ENCODE results near the gene CGB8.

DNA sequence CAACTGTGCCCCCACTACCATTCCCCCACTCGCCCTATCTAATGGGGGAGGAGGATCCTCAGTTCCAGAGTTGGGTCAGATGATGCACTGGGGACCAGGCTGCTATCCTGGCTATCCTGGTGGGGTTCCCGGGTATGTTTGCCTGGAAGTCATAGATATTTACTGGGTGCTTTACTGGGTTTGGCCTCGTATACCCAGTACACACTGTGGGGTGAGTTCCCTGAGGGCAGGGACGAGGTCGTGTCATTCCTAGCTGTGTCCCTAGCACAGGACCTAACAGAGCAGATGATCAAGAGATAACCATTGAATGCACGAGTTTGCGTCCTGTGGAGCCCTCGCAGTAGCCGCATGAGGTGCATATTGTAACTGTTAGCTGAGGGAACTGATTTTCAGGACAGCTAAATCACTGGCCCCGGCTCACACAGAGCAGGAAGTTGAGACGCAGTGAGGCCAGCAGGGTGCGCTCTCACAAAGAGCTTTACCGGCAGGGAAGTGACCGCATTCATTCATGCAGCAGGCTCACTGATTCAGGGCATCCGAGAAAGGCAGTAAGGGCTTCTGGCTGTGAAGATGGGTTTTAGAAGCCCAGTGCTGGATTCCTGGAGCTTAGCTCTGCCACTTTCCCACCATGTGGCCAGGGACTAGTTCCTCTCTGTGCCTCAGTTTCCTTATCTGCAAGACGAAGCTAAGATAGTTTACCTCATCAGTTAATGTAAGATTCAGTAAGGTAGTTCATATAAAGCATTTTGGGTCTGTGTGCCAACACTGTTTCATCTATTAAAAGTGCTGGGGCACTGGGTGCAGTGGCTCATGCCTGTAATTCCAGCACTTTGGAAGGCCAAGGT lies 49.2 kb downstream of the CGB8 start:
- no peak for TF ChIP-seq FOXK2 (IDR thresholded peaks at IDR 0.05)
- TF ChIP-seq ELF4 (IDR thresholded peaks at IDR 0.05): no peak
- TF ChIP-seq TARDBP (IDR thresholded peaks at IDR 0.05): no peak
- TF ChIP-seq, protein P1, sequence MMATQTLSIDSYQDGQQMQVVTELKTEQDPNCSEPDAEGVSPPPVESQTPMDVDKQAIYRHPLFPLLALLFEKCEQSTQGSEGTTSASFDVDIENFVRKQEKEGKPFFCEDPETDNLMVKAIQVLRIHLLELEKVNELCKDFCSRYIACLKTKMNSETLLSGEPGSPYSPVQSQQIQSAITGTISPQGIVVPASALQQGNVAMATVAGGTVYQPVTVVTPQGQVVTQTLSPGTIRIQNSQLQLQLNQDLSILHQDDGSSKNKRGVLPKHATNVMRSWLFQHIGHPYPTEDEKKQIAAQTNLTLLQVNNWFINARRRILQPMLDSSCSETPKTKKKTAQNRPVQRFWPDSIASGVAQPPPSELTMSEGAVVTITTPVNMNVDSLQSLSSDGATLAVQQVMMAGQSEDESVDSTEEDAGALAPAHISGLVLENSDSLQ (IDR thresholded peaks at IDR 0.05): no peak
- TF ChIP-seq LEF1 (IDR thresholded peaks at IDR 0.05; ENCODE audit: borderline replicate concordance): no peak
- no peak for TF ChIP-seq BHLHE40 (IDR thresholded peaks at IDR 0.05; ENCODE audit: borderline replicate concordance)
- TF ChIP-seq FOXM1 (IDR thresholded peaks at IDR 0.05; ENCODE audit: borderline replicate concordance): no peak
- no peak for TF ChIP-seq ZNF384 (IDR thresholded peaks at IDR 0.05)
- no peak for TF ChIP-seq ARNT (IDR thresholded peaks at IDR 0.05)
- TF ChIP-seq SUZ12 (IDR thresholded peaks at IDR 0.05): no peak
- no peak for TF ChIP-seq FOXA1 (IDR thresholded peaks at IDR 0.05)
- TF ChIP-seq SP1 (IDR thresholded peaks at IDR 0.05): no peak

Data from HEK293T (cell line).